Activated gamma-delta T cell treated with anti-CD3 and anti-CD28 coated beads, Interleukin-2, amount 50 U/mL, for 16 hours (primary cell): ENCODE measurements around the gene KCTD7.
"Not testable (repeated sequence)": the region's sequence is repeated elsewhere in the genome, so short reads cannot be mapped to it uniquely, and the experiment has no call there.

Experiments used
- DNase-seq: peaks from one replicate; pipeline ENCODE4 v3.0.0-alpha.2; 2020; ENCODE audit warnings: low read depth

KCTD7 gene

DNA sequence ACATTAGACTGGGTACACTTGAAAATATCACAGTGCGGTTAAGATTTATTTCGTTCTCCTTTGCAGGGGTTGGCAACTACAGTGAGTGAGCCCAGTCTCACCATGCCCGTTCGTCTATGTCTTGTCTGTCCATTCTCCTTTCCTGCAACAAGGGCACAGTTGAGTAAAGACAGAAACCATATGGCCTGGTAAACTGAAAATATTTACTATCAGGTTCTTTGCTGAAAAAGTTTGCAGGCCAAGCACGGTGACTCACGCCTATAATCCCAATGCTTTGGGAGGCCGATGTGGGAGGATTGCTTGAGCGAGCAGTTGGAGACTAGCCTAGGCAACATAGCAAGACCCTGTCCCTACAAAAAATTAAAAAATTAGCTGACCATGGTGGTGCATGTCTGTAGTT lies 11.4 kb upstream of the KCTD7 start:
- DNase-seq: no peak

- DNase-seq: not testable (repeated sequence)
Observed at GRCh38 chr7:66619341-66619948, 9.2 kb upstream of the KCTD7 start.

- no peak for DNase-seq
Observed at GRCh38 chr7:66626331-66626934, 2.2 kb upstream of the KCTD7 start.

DNA sequence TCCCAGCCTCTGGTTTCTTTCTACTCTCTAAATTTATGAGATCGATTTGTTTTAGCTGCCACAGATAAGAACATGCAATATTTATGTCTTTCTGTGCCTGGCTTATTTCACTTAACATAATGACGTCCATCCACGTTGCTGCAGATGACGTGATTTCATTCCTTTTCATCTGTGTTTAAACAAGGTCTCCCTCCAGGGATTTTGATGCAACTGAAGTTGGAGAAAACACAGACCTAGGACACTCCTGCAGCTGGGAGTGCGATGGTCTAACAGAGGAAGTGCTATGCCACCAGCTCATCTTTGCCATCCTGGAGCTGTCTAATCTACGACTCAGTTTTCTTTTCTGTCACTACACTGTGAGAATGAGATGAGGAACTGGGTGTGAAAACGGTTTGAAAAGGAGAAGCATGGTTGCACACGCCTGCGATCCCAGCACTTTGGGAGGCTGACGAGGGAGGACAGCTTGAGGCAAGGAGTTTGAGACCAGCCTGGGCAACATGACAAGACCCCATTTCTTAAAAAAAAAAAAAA lies 1.5 kb upstream of the KCTD7 start:
- DNase-seq: no peak

DNA sequence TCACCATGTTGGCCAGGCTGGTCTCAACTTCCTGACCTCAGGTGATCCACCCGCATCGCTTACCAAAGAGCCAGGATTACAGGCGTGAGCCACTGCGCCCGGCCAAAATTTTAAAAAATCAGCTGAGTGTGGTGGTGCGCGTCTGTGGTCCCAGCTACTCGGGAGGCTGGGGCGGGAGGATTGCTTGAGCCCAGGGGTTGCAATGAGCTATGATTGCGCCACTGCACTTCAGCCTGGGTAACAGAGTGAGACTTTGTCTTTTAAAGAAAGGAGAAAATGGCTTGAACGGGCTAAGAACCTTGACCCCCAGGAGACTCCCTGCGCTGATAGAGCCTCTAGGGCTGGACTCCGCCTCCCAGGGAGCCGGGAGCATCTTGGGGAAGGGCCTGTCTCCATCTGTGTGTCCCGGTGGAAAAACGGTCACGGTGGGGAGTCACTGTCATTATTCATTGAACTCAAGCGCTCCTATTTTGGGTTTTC lies 760 bp upstream of the KCTD7 start:
- DNase-seq: no peak

DNA sequence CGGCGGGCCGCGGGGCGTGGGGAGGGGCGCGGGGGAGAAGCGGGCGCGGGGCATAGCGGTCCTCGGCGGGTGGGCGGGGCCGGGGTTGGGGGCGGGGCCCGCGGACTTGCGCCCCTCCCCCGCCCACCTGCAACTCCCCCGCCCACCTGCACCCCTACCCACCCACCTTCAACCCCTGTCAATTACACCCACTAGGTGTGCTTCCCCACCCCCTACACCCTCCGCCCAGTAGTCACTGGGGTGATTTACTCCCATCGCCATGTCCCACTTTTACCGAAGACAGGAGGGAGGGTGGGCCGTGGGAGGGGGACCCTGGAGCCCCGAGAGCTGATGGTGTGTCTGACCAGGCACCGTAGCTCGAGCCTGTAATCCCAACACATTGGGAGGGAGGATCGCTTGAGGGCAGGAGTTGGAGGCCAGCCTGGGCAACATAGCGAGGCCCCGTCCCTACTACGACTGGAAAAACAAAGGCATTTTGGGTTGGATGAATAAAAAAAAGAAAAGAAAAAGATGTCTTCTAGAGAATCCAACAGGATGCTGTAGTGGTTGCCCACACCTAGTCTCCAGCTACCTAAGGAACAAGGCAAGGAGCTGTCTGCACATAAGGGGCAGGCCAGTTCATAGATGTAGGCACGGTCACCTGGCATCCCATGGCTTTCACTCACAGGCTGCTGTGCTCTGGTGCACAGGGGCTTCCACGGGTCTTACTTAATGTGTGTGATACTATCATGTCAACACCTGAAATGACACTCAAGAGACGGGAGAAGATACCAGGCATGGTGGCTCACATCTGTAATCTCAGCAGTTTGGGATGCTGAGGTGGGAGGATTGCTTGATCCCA lies 761 bp downstream of the KCTD7 start:
- DNase-seq: no peak

DNA sequence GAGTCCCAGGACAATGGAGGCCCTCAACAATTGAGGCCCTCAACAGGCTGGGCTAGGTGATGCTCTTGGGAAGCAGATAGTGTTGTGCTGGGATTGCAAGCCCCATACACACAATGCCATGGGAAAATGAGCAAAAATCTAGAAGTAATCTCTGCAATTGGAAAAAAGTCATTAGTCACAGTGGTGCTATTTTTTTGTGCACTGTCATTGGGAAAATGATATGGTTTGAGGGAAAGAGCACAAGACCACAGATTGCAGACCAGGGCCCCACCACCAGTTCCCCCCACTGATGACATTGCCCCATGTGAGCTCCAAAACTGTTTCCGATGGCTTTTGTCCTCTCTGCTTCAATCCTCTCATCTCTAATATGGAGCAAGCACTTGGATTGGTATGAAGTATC lies 1.9 kb downstream of the KCTD7 start:
- DNase-seq: no peak

- no peak for DNase-seq
Observed at GRCh38 chr7:66631471-66631870, 2.8 kb downstream of the KCTD7 start.

- DNase-seq: no peak
Observed at GRCh38 chr7:66634816-66635215, 6.1 kb downstream of the KCTD7 start.

DNA sequence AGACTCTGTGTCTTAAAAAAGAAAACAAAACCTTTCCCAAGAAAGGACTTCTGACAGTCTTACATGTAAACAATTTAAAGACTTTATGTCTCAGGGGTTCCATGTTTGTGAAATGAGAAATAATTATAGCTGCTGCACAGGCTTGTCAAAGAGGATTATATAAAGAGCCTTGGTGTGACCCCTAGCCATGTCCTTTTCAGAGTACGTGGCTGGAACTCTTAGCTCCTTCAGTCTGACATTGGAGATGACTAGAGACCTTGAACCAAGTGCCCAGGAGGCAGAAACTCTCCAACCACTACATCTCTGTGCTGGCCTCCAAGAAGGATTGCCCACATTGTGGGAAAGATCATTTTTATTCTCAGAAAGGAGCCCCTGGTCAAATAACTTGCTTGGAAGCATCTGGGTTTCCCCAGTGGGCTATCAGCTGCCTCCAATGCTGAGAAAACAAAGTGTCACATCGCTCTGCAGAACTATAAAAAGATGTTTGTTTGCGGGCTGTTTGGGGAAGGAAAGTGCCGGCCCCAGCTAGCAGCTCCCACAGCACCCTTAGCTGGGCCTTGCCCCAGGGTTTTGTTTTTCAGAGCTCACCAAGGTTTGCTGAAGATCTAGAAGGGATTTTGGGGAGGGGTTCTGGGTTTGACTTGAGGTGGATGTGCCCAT lies 6.8 kb downstream of the KCTD7 start:
- not testable (repeated sequence) for DNase-seq

GRCh38 chr7:66635982-66636546 lies 7.4 kb downstream of the KCTD7 start:
- not testable (repeated sequence) for DNase-seq

DNA sequence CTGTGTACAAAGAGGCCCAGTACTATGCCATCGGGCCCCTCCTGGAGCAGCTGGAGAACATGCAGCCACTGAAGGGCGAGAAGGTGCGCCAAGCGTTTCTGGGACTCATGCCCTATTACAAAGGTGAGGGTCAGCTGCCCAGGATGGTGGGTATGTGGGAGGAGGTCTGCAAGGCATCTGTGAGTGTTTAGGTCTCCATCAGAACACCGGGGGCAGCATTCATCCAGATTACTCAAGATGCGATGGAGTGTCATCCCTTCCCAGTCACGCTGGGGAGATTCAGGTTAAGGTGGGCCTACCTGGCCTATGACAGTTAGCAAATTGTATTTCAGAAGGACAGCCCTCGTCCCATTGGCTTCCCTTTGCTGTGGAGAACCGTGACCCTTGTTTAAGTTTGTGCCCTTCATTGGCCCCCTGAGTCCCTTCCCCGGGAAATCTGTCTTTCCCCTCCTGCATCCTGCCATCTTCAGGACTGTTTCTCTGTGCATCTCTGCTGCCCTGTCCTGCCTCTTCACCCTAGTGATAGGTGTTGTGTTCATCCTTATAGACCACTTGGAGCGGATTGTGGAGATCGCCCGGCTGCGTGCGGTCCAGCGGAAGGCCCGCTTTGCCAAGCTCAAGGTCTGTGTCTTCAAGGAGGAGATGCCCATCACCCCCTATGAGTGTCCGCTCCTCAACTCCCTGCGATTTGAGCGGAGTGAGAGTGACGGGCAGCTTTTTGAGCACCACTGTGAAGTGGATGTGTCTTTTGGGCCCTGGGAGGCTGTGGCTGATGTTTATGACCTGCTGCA lies 9.8 kb downstream of the KCTD7 start:
- no peak for DNase-seq

DNA sequence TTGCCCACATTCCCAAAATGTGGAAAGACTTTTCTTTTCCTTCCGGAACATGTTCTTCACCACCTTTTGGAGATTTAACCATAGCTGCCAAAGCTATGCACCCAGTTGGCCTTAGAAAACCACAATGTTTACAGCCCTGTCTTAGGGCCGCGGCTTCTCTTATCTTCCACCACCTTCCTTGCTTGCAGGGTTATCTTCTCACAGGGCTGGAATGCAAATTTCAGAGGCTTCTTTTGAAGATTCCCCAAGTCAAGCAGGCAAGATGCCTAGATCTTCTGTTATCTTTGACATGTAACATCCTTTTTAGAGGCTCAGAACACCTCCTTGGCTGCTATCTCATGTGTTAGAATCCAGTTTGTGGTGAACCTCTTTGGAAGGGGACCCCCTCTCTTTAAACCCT lies 11.1 kb downstream of the KCTD7 start:
- DNase-seq: no peak

GRCh38 chr7:66640802-66641525 lies 12.3 kb downstream of the KCTD7 start:
- no peak for DNase-seq

DNA sequence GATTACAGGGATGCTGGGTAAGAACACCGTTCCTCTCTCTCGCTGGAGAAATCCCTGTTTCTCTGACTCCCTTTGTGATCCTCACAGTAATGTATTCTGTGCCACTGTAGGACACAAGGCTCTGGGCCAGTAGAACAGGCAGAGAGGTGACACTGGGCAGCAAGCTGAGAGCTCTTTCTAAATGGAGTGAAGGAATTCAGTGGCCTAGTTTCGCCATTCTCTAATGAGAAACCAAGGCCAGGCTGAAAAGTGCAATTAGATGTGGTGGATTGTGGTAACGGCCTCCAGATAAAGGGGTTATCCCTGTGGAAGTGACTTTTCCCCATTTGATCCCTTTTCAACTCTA lies 12.8 kb downstream of the KCTD7 start:
- no peak for DNase-seq

GRCh38 chr7:66642186-66642585 lies 13.5 kb downstream of the KCTD7 start:
- no peak for DNase-seq

- DNase-seq: no peak
Observed at GRCh38 chr7:66642932-66643331, 14.3 kb downstream of the KCTD7 start.

- DNase-seq: no peak
Observed at GRCh38 chr7:66643395-66643794, 14.7 kb downstream of the KCTD7 start.

GRCh38 chr7:66651026-66651425 lies 22.3 kb downstream of the KCTD7 start:
- DNase-seq: not testable (repeated sequence)

DNA sequence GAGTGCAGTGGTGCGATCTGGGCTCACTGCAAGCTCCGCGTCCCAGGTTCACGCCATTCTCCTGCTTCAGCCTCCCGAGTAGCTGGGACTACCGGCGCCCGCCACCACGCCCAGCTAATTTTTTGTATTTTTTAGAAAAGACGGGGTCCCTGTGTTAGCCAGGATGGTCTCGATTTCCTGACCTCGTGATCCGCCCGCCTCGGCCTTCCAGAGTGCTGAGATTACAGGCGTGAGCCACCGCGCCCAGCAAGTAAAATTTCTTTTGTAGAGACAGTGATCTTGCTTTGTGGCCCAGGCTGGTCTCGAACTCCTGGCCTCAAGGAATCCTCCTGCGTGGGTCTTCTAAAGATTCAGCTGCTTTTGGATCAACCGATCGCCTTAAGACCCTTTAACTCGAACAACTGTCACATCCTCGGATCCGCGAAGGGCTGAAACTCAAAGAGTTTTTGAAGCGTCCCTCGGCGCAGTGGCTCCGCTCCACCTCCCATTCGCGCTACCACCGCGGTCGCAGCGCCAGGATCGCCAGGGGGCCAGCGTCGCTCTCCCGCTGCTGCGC lies 25.1 kb downstream of the KCTD7 start:
- DNase-seq: not testable (repeated sequence)
